ENCODE results near the gene RGS13. TPM values are rescaled to one million over a fixed set of nuclear protein-coding genes. Genes with fewer than 3 reads are reported as not detected.
A peak's percentile ranks its signal among the peaks of the same experiment; 100 is the strongest.

The RGS13 gene
- total RNA-seq, 1 donor from 2014 or later = not detected

- Histone ChIP-seq H4K20me1 (ENCODE audit: low read depth) (no peaks in the 10 kb centered on the region), H3K9ac (no peak overlapping the region), H3F3A (ENCODE audit: low read depth) (no peaks in the 10 kb centered on the region), H3K79me2 (ENCODE audit: low read depth) (no peaks in the 10 kb centered on the region), H3K4me2 (no peak overlapping the region), H3K4me1 (no peaks in the 10 kb centered on the region), H3K9me3 (ENCODE audit: low read depth) (no peaks in the 10 kb centered on the region), H3K4me3 (no peak overlapping the region), H3K27ac (no peak overlapping the region), H3K27me3 (no peaks in the 10 kb centered on the region), H3K36me3 (no peaks in the 10 kb centered on the region), H2AFZ (replicated peaks) (no peak overlapping the region)
- Mint-ChIP-seq H3K4me3 (no peak overlapping the region), H3K4me1 (no peaks in the 10 kb centered on the region), H3K27ac (no peak overlapping the region), H3K9me3 (peaks cover 12% of the 10 kb centered on the region), H3K36me3 (no peaks in the 10 kb centered on the region), H3K27me3 (ENCODE audit: insufficient read depth, low read depth) (peaks cover 4% of the 10 kb centered on the region)
- TF ChIP-seq, protein P1, sequence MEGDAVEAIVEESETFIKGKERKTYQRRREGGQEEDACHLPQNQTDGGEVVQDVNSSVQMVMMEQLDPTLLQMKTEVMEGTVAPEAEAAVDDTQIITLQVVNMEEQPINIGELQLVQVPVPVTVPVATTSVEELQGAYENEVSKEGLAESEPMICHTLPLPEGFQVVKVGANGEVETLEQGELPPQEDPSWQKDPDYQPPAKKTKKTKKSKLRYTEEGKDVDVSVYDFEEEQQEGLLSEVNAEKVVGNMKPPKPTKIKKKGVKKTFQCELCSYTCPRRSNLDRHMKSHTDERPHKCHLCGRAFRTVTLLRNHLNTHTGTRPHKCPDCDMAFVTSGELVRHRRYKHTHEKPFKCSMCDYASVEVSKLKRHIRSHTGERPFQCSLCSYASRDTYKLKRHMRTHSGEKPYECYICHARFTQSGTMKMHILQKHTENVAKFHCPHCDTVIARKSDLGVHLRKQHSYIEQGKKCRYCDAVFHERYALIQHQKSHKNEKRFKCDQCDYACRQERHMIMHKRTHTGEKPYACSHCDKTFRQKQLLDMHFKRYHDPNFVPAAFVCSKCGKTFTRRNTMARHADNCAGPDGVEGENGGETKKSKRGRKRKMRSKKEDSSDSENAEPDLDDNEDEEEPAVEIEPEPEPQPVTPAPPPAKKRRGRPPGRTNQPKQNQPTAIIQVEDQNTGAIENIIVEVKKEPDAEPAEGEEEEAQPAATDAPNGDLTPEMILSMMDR (IDR thresholded peaks at IDR 0.05) = no peak
- TF ChIP-seq EZH2phosphoT487 (IDR thresholded peaks at IDR 0.05) (no peak), EZH2 (IDR thresholded peaks at IDR 0.05) (no peak)
- peak; percentile 54 for DNase-seq (ENCODE audit: low spot score)
Observed at GRCh38 chr1:192668409-192668983, 32.5 kb downstream of the RGS13 start.

- Mint-ChIP-seq H3K27me3 (ENCODE audit: insufficient read depth, low read depth) (peaks cover 4% of the 10 kb centered on the region), H3K4me1 (no peaks in the 10 kb centered on the region), H3K27ac (no peak overlapping the region), H3K36me3 (no peaks in the 10 kb centered on the region), H3K9me3 (peaks cover 12% of the 10 kb centered on the region), H3K4me3 (no peak overlapping the region)
- H3K9me3 ChIP-seq (ENCODE audit: low read depth) = no peaks in the 10 kb centered on the region
- H3K4me3 ChIP-seq = no peak overlapping the region
- no peaks in the 10 kb centered on the region for H3K36me3 ChIP-seq
- H3K27me3 ChIP-seq = no peaks in the 10 kb centered on the region
- no peak for DNase-seq (ENCODE audit: low spot score)
- no peak overlapping the region for H2AFZ ChIP-seq (replicated peaks)
- H3K4me1 ChIP-seq = no peaks in the 10 kb centered on the region
- no peak overlapping the region for H3K4me2 ChIP-seq
- no peaks in the 10 kb centered on the region for H3K79me2 ChIP-seq (ENCODE audit: low read depth)
- no peak for TF ChIP-seq EZH2phosphoT487 (IDR thresholded peaks at IDR 0.05)
- no peaks in the 10 kb centered on the region for H3F3A ChIP-seq (ENCODE audit: low read depth)
- H3K9ac ChIP-seq = no peak overlapping the region
- H3K27ac ChIP-seq = no peak overlapping the region
- H4K20me1 ChIP-seq (ENCODE audit: low read depth) = no peaks in the 10 kb centered on the region
Observed at GRCh38 chr1:192669174-192669573, 33.2 kb downstream of the RGS13 start.

DNA sequence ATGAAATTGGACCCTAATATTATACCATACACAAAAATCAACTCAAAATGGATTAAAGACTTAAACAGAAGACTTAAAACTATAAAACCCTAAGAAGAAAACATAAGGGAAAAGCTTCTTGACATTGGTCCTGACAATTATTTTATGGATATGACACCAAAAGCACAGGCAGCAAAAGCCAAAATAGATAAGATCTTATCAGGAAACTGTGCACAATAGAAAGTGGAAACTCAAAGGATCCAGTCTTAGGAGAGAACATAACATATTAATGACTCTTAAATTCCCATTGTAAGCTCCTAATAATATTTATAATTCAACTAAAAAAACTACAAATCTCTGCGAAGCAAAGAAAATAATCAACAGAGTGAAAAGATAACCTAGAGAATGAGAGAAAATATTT lies 39.8 kb downstream of the RGS13 start:
- Histone ChIP-seq H3F3A (ENCODE audit: low read depth) (no peaks in the 10 kb centered on the region), H2AFZ (replicated peaks) (no peak overlapping the region), H3K36me3 (no peaks in the 10 kb centered on the region), H3K4me2 (no peak overlapping the region), H3K9ac (no peak overlapping the region), H3K79me2 (ENCODE audit: low read depth) (no peaks in the 10 kb centered on the region), H3K27me3 (no peaks in the 10 kb centered on the region), H3K27ac (no peak overlapping the region), H3K9me3 (ENCODE audit: low read depth) (no peaks in the 10 kb centered on the region), H4K20me1 (ENCODE audit: low read depth) (no peaks in the 10 kb centered on the region), H3K4me3 (no peak overlapping the region), H3K4me1 (peaks cover 3% of the 10 kb centered on the region)
- TF ChIP-seq EZH2 (IDR thresholded peaks at IDR 0.05) = no peak
- no peak for TF ChIP-seq EZH2phosphoT487 (IDR thresholded peaks at IDR 0.05)
- TF ChIP-seq, protein P1 (IDR thresholded peaks at IDR 0.05) = no peak
- Mint-ChIP-seq H3K36me3 (no peaks in the 10 kb centered on the region), H3K4me3 (no peak overlapping the region), H3K9me3 (peaks cover 2% of the 10 kb centered on the region), H3K27ac (no peak overlapping the region), H3K27me3 (ENCODE audit: insufficient read depth, low read depth) (peaks cover 4% of the 10 kb centered on the region), H3K4me1 (peaks cover 11% of the 10 kb centered on the region)
- no peak for DNase-seq (ENCODE audit: low spot score)

DNA sequence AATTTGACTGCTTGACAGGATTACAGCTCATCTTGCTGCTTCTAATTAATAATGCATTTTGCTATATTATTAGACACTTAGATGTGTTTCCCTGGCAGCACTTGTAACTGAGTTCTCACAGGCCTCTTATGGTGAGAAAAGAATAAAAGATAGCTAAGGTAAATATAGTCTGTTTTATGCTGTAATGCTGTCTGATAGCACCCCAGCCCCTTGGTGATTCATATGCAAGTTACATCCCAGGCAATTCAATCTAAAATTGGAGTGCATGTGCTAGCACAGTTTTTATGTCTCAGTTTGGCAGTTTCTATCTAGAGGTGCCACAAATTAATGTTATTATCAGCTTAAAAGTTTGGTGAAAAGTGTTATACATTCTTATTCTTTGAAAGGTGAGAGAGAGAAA lies 42.2 kb downstream of the RGS13 start:
- Histone ChIP-seq H3K4me1 (peaks cover 3% of the 10 kb centered on the region), H3K4me3 (no peak overlapping the region), H2AFZ (replicated peaks) (no peak overlapping the region), H3K79me2 (ENCODE audit: low read depth) (no peaks in the 10 kb centered on the region), H3K4me2 (no peak overlapping the region), H4K20me1 (ENCODE audit: low read depth) (no peaks in the 10 kb centered on the region), H3K9ac (no peak overlapping the region), H3K27me3 (no peaks in the 10 kb centered on the region), H3F3A (ENCODE audit: low read depth) (no peaks in the 10 kb centered on the region), H3K9me3 (ENCODE audit: low read depth) (no peaks in the 10 kb centered on the region), H3K27ac (no peak overlapping the region), H3K36me3 (no peaks in the 10 kb centered on the region)
- Mint-ChIP-seq H3K9me3 (no peaks in the 10 kb centered on the region), H3K4me1 (peaks cover 11% of the 10 kb centered on the region), H3K27ac (no peak overlapping the region), H3K36me3 (no peaks in the 10 kb centered on the region), H3K4me3 (no peak overlapping the region), H3K27me3 (ENCODE audit: insufficient read depth, low read depth) (no peaks in the 10 kb centered on the region)
- DNase-seq (ENCODE audit: low spot score) = no peak
- TF ChIP-seq, protein P1 (IDR thresholded peaks at IDR 0.05) = no peak
- TF ChIP-seq EZH2phosphoT487 (IDR thresholded peaks at IDR 0.05) (no peak), EZH2 (IDR thresholded peaks at IDR 0.05) (no peak)
